DOHH2 (cell line): Measurements from ENCODE around the gene DIDO1.

Source experiments
- H3F3A ChIP-seq: fragments of 200-600 bp; sonication (generic), shearing (Covaris generic); 2 replicates; pipeline ENCODE4 v1.6.0; 2016; ENCODE audit warnings: antibody characterized with exemption, mild to moderate bottlenecking; ENCODE audit not compliant: control insufficient read depth, insufficient read depth
- H3K27ac ChIP-seq: fragments of 200-600 bp; sonication (generic); 2 replicates; pipeline ENCODE4 v1.5.1; 2014; ENCODE audit warnings: low read depth, mild to moderate bottlenecking, low read length, moderate library complexity
- H3K27me3 ChIP-seq: fragments of 200-600 bp; sonication (generic); 2 replicates; pipeline ENCODE4 v1.6.1; 2014; ENCODE audit warnings: mild to moderate bottlenecking, low read length, mixed read lengths; ENCODE audit not compliant: control insufficient read depth
- H3K36me3 ChIP-seq: fragments of 200-600 bp; sonication (generic); 2 replicates; pipeline ENCODE4 v1.6.1; 2014; ENCODE audit warnings: mild to moderate bottlenecking, low read length, moderate library complexity, mixed read lengths; ENCODE audit not compliant: control insufficient read depth
- H3K4me1 ChIP-seq: fragments of 200-600 bp; sonication (generic); 2 replicates; pipeline ENCODE4 v1.6.1; 2014; ENCODE audit warnings: mild to moderate bottlenecking, low read length, mixed read lengths; ENCODE audit not compliant: control insufficient read depth
- H3K4me2 ChIP-seq: fragments of 200-600 bp; sonication (generic); 2 replicates; pipeline ENCODE4 v1.6.0; 2014; ENCODE audit warnings: mild to moderate bottlenecking, low read length, moderate library complexity
- H3K4me3 ChIP-seq: fragments of 200-600 bp; sonication (generic); 2 replicates; pipeline ENCODE4 v1.5.1; 2014; ENCODE audit warnings: mild to moderate bottlenecking, low read length, mixed read lengths
- H3K79me2 ChIP-seq: fragments of 200-600 bp; sonication (generic); 2 replicates; pipeline ENCODE4 v1.6.1; 2014; ENCODE audit warnings: mild to moderate bottlenecking, low read length, mixed read lengths; ENCODE audit not compliant: control insufficient read depth
- H3K9me2 ChIP-seq: fragments of 200-600 bp; sonication (generic); replicated peaks from 2 replicates; pipeline ENCODE4 v1.6.1; 2014; ENCODE audit warnings: mild to moderate bottlenecking, low read length, mixed read lengths; ENCODE audit not compliant: control insufficient read depth
- H3K9me3 ChIP-seq: fragments of 200-600 bp; sonication (generic); 2 replicates; pipeline ENCODE4 v1.6.1; 2014; ENCODE audit warnings: antibody characterized with exemption, low read length, mixed read lengths; ENCODE audit not compliant: control insufficient read depth, insufficient read depth
- H4K20me1 ChIP-seq: fragments of 200-600 bp; sonication (generic); 2 replicates; pipeline ENCODE4 v1.6.0; 2014; ENCODE audit warnings: low read depth, mild to moderate bottlenecking, antibody characterized with exemption, low read length, moderate library complexity; ENCODE audit not compliant: control insufficient read depth, insufficient read depth
- CTCF ChIP-seq: fragments of 200-600 bp; sonication (generic); IDR thresholded peaks from one replicate; pipeline ENCODE4 v1.5.1; 2014; ENCODE audit warnings: antibody characterized with exemption, mild to moderate bottlenecking, low read depth, low read length; ENCODE audit not compliant: poor library complexity, severe bottlenecking
- EZH2phosphoT487 ChIP-seq: fragments of 200-600 bp; sonication (generic); IDR thresholded peaks from 2 replicates; pipeline ENCODE4 v1.6.1; 2017; ENCODE audit warnings: borderline replicate concordance, mild to moderate bottlenecking, antibody characterized with exemption, low read length, moderate library complexity, mixed read lengths

Gene DIDO1

DNA sequence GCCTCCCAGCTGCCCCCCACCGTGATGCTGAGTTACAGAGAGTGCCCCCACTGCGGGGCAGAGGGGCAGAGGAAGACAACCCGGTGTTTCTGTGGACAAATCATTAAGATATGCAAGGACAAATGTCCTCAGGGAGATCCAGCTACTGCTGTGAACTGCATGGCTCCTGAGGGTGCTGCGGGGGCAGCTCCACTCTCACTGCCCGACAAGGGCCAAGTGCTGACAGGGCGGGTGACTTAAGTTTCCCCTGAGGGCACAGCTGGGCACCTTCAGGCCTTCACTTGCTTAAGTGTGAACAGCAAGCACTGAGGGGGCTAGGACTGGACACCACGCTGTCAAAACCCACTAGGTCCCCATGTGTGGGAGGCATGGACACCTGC, 38.5 kb downstream of the DIDO1 start:
- Histone ChIP-seq H3K4me1 (no peaks in the 10 kb centered on the region), H3K27me3 (no peaks in the 10 kb centered on the region), H3K9me2 (no peaks in the 10 kb centered on the region), H4K20me1 (peaks cover 4% of the 10 kb centered on the region; the same call in 1 of the 2 replicates), H3K36me3 (peaks cover 69% of the 10 kb centered on the region), H3F3A (no peaks in the 10 kb centered on the region), H3K4me3 (no peak overlapping the region), H3K79me2 (no peaks in the 10 kb centered on the region), H3K4me2 (no peak overlapping the region), H3K27ac (no peak overlapping the region), H3K9me3 (no peaks in the 10 kb centered on the region)
- TF ChIP-seq EZH2phosphoT487, result no peak

DNA sequence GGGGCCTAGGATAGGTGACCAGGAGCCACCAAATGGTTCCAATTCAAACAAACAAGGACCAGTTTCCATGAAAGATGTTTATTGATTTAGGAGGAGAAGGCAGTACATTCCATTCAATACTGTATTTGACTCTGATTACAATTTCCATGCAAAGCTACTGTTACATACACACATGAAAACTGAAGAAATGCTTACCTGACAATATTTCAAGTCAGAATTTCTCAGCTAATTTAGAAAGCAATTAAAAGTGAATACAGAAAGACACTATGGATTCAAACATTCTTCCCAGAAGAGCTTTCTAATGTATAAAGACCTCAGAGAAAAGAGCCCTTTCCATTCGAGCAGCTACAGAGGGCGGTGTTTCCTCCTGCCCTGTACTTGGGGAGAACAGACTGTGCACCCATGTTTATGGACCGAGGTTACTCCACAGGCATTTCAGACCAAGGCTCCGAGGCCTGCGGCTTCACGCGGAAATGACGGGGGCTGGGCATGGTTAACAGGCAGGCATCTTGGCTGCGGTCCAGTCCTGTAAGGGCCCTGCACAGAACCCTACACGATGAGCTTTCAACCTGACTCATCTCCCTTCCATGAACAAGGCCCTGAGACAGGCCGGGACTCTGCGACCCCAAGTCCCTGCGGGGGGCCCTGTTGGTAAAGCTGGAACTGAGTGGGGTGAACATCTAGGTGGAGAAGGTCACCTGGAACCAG, 39.0 kb downstream of the DIDO1 start:
- Histone ChIP-seq H4K20me1 (peaks cover 4% of the 10 kb centered on the region; the same call in 1 of the 2 replicates), H3K27me3 (no peaks in the 10 kb centered on the region), H3K27ac (no peak overlapping the region), H3K36me3 (peaks cover 67% of the 10 kb centered on the region), H3K4me1 (no peaks in the 10 kb centered on the region), H3K9me2 (no peaks in the 10 kb centered on the region), H3K79me2 (no peaks in the 10 kb centered on the region), H3F3A (no peaks in the 10 kb centered on the region), H3K9me3 (no peaks in the 10 kb centered on the region), H3K4me2 (no peak overlapping the region), H3K4me3 (no peak overlapping the region)
- TF ChIP-seq CTCF, result no peak
- no peak for TF ChIP-seq EZH2phosphoT487

DNA sequence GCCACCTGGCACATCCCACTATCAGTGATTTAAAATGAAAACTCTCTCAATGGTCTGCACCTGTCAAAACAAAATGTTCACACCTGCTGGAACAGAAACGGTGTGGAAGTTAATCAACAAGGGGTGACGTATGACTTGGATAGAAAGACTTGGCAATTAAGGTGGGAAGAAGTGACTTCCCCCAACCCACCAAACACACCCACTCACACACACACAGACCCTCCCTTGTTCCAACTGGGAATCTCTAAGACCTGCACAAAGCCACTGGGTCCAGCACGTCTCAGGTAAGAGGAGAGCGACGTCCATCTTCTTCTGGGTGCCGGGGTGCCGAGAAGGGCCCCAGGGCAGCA, 39.6 kb downstream of the DIDO1 start:
- Histone ChIP-seq H4K20me1 (peaks cover 4% of the 10 kb centered on the region; the same call in 1 of the 2 replicates), H3K27ac (no peak overlapping the region), H3K4me3 (no peak overlapping the region), H3K79me2 (no peaks in the 10 kb centered on the region), H3K27me3 (no peaks in the 10 kb centered on the region), H3K4me1 (no peaks in the 10 kb centered on the region), H3K4me2 (no peak overlapping the region), H3K9me2 (no peaks in the 10 kb centered on the region), H3F3A (no peaks in the 10 kb centered on the region), H3K9me3 (no peaks in the 10 kb centered on the region), H3K36me3 (peaks cover 66% of the 10 kb centered on the region)
- no peak for TF ChIP-seq EZH2phosphoT487

- Histone ChIP-seq H3K9me3 (no peaks in the 10 kb centered on the region), H3K4me1 (no peaks in the 10 kb centered on the region), H3K4me2 (no peak overlapping the region), H3K36me3 (peaks cover 62% of the 10 kb centered on the region), H3K9me2 (no peaks in the 10 kb centered on the region), H3K79me2 (no peaks in the 10 kb centered on the region), H3F3A (no peaks in the 10 kb centered on the region), H3K4me3 (no peak overlapping the region), H3K27ac (no peak overlapping the region), H3K27me3 (no peaks in the 10 kb centered on the region), H4K20me1 (peaks cover 4% of the 10 kb centered on the region; the same call in 1 of the 2 replicates)
- TF ChIP-seq CTCF, result no peak
- no peak for TF ChIP-seq EZH2phosphoT487
These were observed 40.2 kb downstream of the DIDO1 start for GRCh38 chr20:62885896-62886708.
